PFSK-1 (cell line): ENCODE data around the gene PRDM16.

Experiments
- FOXP2 ChIP-seq: optimal IDR thresholded peaks from 2 replicates; pipeline ENCODE3; 2011; ENCODE audit warnings: borderline replicate concordance, control low read depth, inconsistent platforms; ENCODE audit not compliant: insufficient read depth; ENCODE audit errors: extremely low read length, extremely low read depth
- POLR2AphosphoS5 ChIP-seq: IDR thresholded peaks from 2 replicates; pipeline ENCODE4 v1.6.1; 2012; ENCODE audit warnings: low read depth, mild to moderate bottlenecking, control low read depth, low read length, moderate library complexity
- REST ChIP-seq, 2 experiments: IDR thresholded peaks; 2 replicates each; pipeline versions ENCODE4 v1.6.1 to v1.8.0; 2011 to 2012; ENCODE audit warnings: low read depth in 2 of 2, low read length in 2 of 2, control low read depth in 1 of 2, inconsistent platforms in 1 of 2, mild to moderate bottlenecking in 1 of 2, moderate library complexity in 1 of 2; ENCODE audit not compliant: insufficient read depth in 1 of 2
- SIN3A ChIP-seq: IDR thresholded peaks from 2 replicates; pipeline ENCODE4 v1.6.1; 2012; ENCODE audit warnings: mild to moderate bottlenecking, low read length, moderate library complexity, borderline replicate concordance; ENCODE audit not compliant: insufficient read depth
- TAF1 ChIP-seq: IDR thresholded peaks from 2 replicates; pipeline ENCODE4 v1.6.1; 2012; ENCODE audit warnings: low read length, control low read depth, borderline replicate concordance; ENCODE audit not compliant: insufficient read depth

PRDM16 gene

GRCh38 chr1:3236361-3236760, 167.4 kb downstream of the PRDM16 start:
- TF ChIP-seq POLR2AphosphoS5 (no peak), REST (IDR thresholded peaks at IDR 0.05; ENCODE audit: insufficient read depth in 1 of 2, low read depth in 2 of 2, low read length in 2 of 2) (no peak), SIN3A (no peak), FOXP2 (no peak), TAF1 (no peak)

GRCh38 chr1:3236955-3237354, 168.0 kb downstream of the PRDM16 start:
- TF ChIP-seq FOXP2 (no peak), SIN3A (no peak), POLR2AphosphoS5 (no peak), REST (IDR thresholded peaks at IDR 0.05; ENCODE audit: insufficient read depth in 1 of 2, low read depth in 2 of 2, low read length in 2 of 2) (no peak), TAF1 (no peak)

GRCh38 chr1:3237570-3237969, 168.6 kb downstream of the PRDM16 start:
- TF ChIP-seq FOXP2 (no peak), REST (IDR thresholded peaks at IDR 0.05; ENCODE audit: insufficient read depth in 1 of 2, low read depth in 2 of 2, low read length in 2 of 2) (no peak)

- TF ChIP-seq SIN3A, result no peak
- TF ChIP-seq FOXP2, result no peak
- TF ChIP-seq REST (IDR thresholded peaks at IDR 0.05; ENCODE audit: insufficient read depth in 1 of 2, low read depth in 2 of 2, low read length in 2 of 2), result no peak
- no peak for TF ChIP-seq POLR2AphosphoS5
- TF ChIP-seq TAF1, result no peak
Observed at GRCh38 chr1:3237994-3238702, 169.1 kb downstream of the PRDM16 start.
